ENCODE measurements around the gene MOCOS. TPM values are rescaled to one million over a fixed set of nuclear protein-coding genes. Genes with fewer than 3 reads are reported as not detected.

The MOCOS gene
- total RNA-seq, 1 donor from 2014 or later = 1.3 TPM

DNA sequence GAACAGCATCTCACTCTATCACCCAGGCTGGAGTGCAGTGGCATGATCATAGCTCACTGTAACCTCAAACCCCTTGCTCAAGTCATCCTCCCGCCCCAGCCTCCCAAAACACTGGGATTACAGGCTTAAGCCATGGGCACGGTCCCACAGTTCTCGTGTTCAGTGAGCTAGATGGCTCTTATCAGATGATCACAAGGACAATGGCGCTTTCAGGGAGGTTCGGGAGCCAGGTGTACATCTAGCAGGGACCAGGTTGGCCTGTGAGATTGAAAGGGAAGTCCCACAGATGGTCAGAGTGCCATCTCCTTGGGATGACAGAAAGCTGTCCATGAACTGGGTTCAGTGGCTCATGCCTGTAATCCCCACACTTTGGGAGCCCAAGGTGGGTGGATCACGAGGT is 96.2 kb downstream of the MOCOS start:
- Mint-ChIP-seq H3K36me3 (ENCODE audit: unreplicated experiment) (peaks cover 2% of the 10 kb centered on the region), H3K4me3 (ENCODE audit: unreplicated experiment) (no peak overlapping the region), H3K4me1 (ENCODE audit: low read depth, unreplicated experiment) (no peaks in the 10 kb centered on the region), H3K27me3 (ENCODE audit: unreplicated experiment) (peaks cover 3% of the 10 kb centered on the region), H3K27ac (ENCODE audit: unreplicated experiment) (no peak overlapping the region), H3K9me3 (ENCODE audit: unreplicated experiment) (peaks cover 1% of the 10 kb centered on the region)
- DNase-seq = no peak
- no peak for TF ChIP-seq CTCF (IDR thresholded peaks at IDR 0.05; ENCODE audit: partially characterized antibody, unreplicated experiment)

DNA sequence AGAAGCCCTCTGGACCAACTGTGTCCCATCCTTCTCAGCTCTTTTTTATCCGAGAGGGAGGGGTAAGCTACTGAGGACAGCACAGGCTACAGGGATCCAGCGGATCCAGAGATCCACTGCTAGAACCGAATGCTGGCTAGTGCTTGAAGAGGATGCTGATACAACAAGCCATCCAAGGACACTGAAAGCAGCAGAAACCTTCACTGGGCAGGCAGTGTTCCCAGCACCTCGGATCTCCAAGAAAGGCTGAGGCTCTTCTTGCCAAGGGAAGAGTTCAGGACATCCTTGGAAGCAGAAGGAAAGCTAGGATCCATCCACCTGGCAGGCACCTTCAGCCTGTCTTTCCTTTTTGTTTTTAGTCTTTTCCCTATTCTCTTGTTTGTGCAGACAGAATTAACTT is 97.0 kb downstream of the MOCOS start:
- peaks cover 4% of the 10 kb centered on the region for H3K9me3 Mint-ChIP-seq (ENCODE audit: unreplicated experiment)
- DNase-seq = no peak
- H3K36me3 Mint-ChIP-seq (ENCODE audit: unreplicated experiment) = peaks cover 6% of the 10 kb centered on the region
- no peak for TF ChIP-seq CTCF (IDR thresholded peaks at IDR 0.05; ENCODE audit: partially characterized antibody, unreplicated experiment)
- no peaks in the 10 kb centered on the region for H3K4me1 Mint-ChIP-seq (ENCODE audit: low read depth, unreplicated experiment)
- H3K27ac Mint-ChIP-seq (ENCODE audit: unreplicated experiment) = no peak overlapping the region
- H3K27me3 Mint-ChIP-seq (ENCODE audit: unreplicated experiment) = peaks cover 3% of the 10 kb centered on the region
- no peak overlapping the region for H3K4me3 Mint-ChIP-seq (ENCODE audit: unreplicated experiment)

DNA sequence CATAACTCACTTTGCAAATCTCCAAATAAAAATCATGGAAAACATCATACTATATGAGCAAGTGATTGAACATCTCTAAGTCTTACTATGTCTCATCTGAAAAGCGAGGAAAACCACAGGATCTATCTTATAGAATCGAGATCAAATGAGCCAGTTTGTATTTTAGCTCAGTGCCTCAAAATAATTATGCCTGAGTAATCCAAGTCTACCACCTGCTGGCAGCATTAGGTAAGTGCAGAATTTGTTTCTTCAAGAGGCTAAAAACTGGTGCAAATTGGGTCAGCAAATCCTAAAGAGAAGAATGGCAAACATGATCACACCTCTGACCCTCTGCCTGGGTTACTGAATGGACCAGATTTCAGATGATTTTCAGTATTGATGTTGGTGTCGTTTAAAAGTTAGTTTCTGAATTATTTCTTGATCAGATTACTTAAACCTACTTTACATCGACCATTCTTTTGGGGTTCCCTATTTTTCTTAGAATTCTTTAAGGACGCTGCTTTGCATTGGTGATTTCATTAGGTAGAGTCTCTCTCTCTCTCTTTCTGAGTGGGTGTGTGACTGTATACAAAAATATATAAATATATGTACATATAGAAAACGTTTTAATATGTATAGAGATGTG is 97.5 kb downstream of the MOCOS start:
- no peak overlapping the region for H3K27ac Mint-ChIP-seq (ENCODE audit: unreplicated experiment)

GRCh38 chr18:36287653-36288052 is 100.4 kb downstream of the MOCOS start:
- TF ChIP-seq CTCF (IDR thresholded peaks at IDR 0.05; ENCODE audit: partially characterized antibody, unreplicated experiment) = no peak

More for the DNA sequence above, 97.5 kb downstream of the MOCOS start:
- peak; percentile 93 for TF ChIP-seq CTCF (IDR thresholded peaks at IDR 0.05; ENCODE audit: partially characterized antibody, unreplicated experiment)
- no peak for DNase-seq
- Mint-ChIP-seq H3K4me3 (ENCODE audit: unreplicated experiment) (no peak overlapping the region), H3K36me3 (ENCODE audit: unreplicated experiment) (peaks cover 6% of the 10 kb centered on the region), H3K9me3 (ENCODE audit: unreplicated experiment) (peaks cover 4% of the 10 kb centered on the region), H3K27me3 (ENCODE audit: unreplicated experiment) (peaks cover 3% of the 10 kb centered on the region), H3K4me1 (ENCODE audit: low read depth, unreplicated experiment) (no peaks in the 10 kb centered on the region)

DNA sequence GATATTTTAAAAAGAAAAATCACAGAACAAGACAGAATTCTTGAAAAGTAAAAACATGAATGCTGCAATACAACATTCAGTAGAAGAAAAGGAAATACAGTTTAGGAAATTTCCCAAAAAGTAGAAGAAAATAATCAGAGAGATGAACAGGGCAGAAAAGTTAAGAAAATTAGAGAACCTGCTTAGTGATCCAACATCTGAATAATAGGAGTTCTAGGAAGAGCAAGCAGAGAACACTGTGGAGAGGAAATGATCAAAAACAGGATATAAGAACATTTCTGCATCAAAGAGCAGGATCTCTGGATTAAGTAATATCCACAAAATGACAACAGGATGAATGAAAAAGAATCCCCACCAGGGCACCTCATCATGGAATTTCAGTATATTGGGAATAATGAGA is 101.4 kb downstream of the MOCOS start:
- H3K36me3 Mint-ChIP-seq (ENCODE audit: unreplicated experiment) = peaks cover 6% of the 10 kb centered on the region
- no peak for DNase-seq
- H3K27me3 Mint-ChIP-seq (ENCODE audit: unreplicated experiment) = peaks cover 3% of the 10 kb centered on the region
- peaks cover 4% of the 10 kb centered on the region for H3K9me3 Mint-ChIP-seq (ENCODE audit: unreplicated experiment)
- TF ChIP-seq CTCF (IDR thresholded peaks at IDR 0.05; ENCODE audit: partially characterized antibody, unreplicated experiment) = no peak
- H3K4me1 Mint-ChIP-seq (ENCODE audit: low read depth, unreplicated experiment) = no peaks in the 10 kb centered on the region
- no peak overlapping the region for H3K4me3 Mint-ChIP-seq (ENCODE audit: unreplicated experiment)
- H3K27ac Mint-ChIP-seq (ENCODE audit: unreplicated experiment) = no peak overlapping the region

More at GRCh38 chr18:36287653-36288052, 100.4 kb downstream of the MOCOS start:
- Mint-ChIP-seq H3K9me3 (ENCODE audit: unreplicated experiment) (peaks cover 4% of the 10 kb centered on the region), H3K4me1 (ENCODE audit: low read depth, unreplicated experiment) (no peaks in the 10 kb centered on the region), H3K4me3 (ENCODE audit: unreplicated experiment) (no peak overlapping the region), H3K36me3 (ENCODE audit: unreplicated experiment) (peaks cover 6% of the 10 kb centered on the region), H3K27me3 (ENCODE audit: unreplicated experiment) (peaks cover 3% of the 10 kb centered on the region), H3K27ac (ENCODE audit: unreplicated experiment) (no peak overlapping the region)
- DNase-seq = no peak
